GM12865 (cell line): Measurements from ENCODE around the gene ACAP1.
A peak's percentile ranks its signal among the peaks of the same experiment; 100 is the strongest.

Source experiments
- DNase-seq: peaks from one replicate; pipeline ENCODE4 v3.0.0; 2010; ENCODE audit warnings: low read depth
- H3K4me3 ChIP-seq: 2 replicates; pipeline ENCODE4 v1.5.1; 2011; ENCODE audit warnings: mild to moderate bottlenecking, low read depth, low read length, control low read depth
- TF ChIP-seq, protein P1 (sequence below): IDR thresholded peaks from 2 replicates; pipeline ENCODE4 v1.5.1; 2011; ENCODE audit warnings: low read length, control low read depth, low read depth, inconsistent platforms; ENCODE audit not compliant: insufficient read depth; ENCODE audit errors: missing control alignments

The ACAP1 gene, protein sequence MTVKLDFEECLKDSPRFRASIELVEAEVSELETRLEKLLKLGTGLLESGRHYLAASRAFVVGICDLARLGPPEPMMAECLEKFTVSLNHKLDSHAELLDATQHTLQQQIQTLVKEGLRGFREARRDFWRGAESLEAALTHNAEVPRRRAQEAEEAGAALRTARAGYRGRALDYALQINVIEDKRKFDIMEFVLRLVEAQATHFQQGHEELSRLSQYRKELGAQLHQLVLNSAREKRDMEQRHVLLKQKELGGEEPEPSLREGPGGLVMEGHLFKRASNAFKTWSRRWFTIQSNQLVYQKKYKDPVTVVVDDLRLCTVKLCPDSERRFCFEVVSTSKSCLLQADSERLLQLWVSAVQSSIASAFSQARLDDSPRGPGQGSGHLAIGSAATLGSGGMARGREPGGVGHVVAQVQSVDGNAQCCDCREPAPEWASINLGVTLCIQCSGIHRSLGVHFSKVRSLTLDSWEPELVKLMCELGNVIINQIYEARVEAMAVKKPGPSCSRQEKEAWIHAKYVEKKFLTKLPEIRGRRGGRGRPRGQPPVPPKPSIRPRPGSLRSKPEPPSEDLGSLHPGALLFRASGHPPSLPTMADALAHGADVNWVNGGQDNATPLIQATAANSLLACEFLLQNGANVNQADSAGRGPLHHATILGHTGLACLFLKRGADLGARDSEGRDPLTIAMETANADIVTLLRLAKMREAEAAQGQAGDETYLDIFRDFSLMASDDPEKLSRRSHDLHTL

DNA sequence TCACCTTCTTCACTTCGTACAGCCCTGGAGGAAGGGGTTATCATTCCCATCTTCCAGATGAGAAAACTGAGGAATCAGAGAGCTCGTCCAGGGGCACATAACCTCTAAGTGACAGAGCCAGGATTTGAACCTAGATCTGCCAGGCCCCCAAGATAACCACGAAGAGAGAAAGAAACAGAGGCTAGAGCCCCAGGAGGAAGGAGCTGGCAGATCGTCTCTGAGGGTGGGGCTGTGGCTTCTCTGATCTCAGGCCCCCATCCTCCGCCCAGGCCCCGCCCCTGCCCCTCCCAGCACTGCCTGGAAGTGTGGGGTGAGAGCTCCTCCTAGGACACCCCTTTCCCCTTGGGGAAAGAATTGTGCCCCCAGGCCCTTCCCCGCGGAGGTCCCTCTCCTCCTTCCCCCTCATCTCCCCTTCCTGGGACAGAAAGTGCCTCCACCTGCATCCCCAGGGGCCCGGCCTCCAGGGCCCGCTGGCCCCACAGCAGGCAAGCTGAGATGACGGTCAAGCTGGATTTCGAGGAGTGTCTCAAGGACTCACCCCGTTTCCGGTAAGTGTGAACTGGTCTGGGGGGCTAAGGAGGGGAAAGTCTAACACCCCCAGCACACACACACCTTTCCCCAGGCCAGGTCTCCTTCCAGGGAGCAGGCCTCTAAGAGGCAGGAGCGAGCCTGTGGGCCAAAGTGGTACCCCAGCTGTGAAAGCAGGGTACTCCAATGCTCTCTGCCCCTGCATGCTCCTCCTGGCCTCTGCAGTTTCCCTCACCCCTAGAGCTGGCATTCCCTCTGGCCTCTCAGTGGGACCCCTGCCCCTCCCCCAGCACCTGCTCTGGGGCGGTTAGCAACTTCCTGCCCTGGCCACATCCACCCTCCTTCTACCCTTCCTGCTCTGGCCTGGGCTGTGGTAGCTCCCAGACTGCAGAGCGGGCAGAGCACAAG, at the start of gene ACAP1:
Gene ACAP1, plus strand, starts transcription at position 290 of the 936 bp plus-strand sequence. Its CDS starts 206 bp downstream, at position 496.
- peak within 1 kb of the TSS; percentile 94 for H3K4me3 ChIP-seq
- TF ChIP-seq, protein P1, sequence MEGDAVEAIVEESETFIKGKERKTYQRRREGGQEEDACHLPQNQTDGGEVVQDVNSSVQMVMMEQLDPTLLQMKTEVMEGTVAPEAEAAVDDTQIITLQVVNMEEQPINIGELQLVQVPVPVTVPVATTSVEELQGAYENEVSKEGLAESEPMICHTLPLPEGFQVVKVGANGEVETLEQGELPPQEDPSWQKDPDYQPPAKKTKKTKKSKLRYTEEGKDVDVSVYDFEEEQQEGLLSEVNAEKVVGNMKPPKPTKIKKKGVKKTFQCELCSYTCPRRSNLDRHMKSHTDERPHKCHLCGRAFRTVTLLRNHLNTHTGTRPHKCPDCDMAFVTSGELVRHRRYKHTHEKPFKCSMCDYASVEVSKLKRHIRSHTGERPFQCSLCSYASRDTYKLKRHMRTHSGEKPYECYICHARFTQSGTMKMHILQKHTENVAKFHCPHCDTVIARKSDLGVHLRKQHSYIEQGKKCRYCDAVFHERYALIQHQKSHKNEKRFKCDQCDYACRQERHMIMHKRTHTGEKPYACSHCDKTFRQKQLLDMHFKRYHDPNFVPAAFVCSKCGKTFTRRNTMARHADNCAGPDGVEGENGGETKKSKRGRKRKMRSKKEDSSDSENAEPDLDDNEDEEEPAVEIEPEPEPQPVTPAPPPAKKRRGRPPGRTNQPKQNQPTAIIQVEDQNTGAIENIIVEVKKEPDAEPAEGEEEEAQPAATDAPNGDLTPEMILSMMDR, result no peak
- peak; percentile 88 for DNase-seq

DNA sequence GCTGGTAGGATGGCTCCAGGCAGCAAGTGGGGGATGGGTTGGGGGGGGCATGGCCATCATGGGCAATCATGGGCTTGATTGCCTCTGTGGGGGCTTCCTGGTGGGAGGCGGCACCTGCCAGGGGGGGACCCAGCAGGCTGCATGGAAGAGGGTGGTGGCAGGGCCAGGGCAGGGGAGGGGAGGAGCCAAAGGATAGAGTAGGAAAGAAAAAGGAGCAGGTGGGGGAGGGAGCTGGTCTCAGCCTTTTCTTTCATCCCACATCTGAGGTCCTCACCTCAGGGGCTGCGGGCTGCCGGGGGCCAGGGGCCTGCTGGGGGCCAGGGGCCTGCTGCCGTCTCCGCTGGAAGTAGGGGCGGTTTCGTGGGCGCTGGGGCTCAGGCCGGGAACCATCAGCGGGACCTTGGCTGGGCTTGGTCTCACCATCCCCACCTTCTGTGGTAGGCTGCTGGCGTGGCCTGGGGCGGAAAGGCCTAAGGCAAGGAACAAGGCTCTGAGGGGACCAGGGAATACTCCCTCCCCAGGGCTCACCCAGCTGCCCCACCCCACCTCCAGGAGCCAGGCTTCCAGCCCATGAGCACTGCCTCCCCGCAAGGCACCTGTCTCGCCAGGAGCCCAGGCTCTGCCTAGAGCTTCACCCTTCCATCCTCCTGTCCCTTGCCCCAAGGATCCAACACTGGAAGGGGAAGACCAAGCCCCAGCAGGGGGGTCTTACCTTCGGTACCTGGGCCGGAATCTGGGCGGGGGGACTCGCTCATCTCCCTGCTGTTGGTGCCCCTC, 46.9 kb upstream of the ACAP1 start:
- no peak for DNase-seq
- H3K4me3 ChIP-seq, result no peak overlapping the region
- TF ChIP-seq, protein P1, result no peak

DNA sequence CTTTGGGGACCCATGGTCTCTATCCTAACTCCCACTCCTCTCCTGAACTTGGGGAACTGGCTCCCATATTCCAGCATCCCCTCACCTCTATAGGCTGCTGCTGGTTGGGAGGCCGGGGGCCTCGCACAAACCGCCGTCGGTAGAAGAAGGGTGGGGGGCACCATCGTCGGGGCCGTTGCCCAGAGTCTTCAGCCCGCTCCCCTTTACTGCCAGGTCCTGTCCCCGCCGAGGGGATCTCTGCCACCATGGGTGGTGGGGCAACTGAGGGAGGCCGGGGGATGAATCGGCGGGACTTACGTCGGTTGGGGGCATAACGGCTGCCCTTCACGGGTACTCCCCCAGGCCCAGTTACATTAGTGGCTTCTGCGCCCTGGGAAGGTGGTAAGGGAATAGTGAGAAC, 46.2 kb upstream of the ACAP1 start:
- TF ChIP-seq, protein P1, result no peak

DNA sequence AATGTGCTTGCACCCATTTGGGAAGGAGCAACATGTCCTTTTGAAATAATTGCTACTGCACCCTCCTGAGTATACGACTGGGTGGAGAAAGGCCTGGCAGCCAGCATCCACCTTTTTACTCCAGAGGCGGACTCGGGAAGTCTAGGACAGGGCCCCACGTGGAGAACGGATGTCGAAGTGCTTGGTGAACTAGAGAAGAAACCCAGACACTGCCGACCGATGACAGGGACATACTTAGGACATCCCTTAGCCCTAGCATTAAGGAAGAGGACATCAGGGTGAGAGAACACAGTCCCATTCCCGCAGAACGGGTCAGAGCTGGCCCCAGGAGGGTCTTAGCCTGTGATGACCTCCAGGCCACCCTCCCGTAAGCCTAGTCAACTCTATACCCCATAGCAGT, 45.6 kb upstream of the ACAP1 start:
- DNase-seq, result no peak
- TF ChIP-seq, protein P1, result no peak
- H3K4me3 ChIP-seq, result no peak overlapping the region

More for the DNA sequence above, 46.2 kb upstream of the ACAP1 start:
- H3K4me3 ChIP-seq, result no peak overlapping the region
- DNase-seq, result no peak

DNA sequence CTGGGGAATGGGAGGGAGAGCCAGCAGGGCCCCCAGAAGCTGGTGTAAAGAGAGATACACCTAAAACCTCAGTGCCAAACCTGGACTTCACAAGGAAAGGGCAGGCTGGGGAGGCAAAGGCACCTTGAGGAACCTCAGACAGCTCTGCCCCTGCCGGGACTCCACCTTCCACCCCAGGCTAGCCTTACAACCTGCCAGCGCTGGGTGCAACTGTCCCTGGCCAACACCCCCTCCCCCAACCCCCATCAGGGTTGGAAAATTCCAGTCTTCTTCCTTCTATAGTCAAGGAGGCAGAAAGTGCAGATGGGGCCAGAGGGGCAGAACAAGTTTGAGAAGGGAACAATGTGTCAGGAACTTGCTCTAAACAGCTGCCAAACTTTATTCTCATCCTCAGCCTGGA, 44.1 kb upstream of the ACAP1 start:
- no peak for DNase-seq
- TF ChIP-seq, protein P1, result no peak
- no peak overlapping the region for H3K4me3 ChIP-seq

DNA sequence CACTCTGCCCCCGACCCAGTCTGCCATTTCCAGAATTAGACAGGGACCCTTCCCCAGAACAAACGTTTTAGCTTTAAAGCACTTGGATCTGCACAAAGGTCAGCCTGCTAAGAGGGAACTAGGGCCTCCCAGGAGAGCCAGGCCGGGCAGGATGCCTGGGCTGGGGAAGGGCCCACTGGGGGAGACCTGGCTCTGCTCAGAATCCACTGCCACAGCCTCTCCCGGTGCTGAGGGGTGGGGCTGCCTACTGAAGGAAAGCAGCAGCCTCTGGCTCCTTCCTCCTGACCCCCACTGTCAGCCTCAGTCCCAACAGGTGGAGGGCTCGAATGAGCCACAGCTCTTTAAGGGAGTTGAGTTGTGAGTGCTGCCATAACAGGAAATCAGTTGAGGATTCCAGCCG, 43.6 kb upstream of the ACAP1 start:
- TF ChIP-seq, protein P1, result no peak
- DNase-seq, result no peak
- H3K4me3 ChIP-seq, result no peak overlapping the region
